GM19238 (cell line): Measurements from ENCODE around the gene ASAP2.

Experiments
- DNase-seq: peaks from one replicate; pipeline ENCODE4 v3.0.0; 2011; ENCODE audit warnings: low spot score; ENCODE audit not compliant: insufficient read length

ASAP2 gene

GRCh38 chr2:9230051-9230802, 23.6 kb downstream of the ASAP2 start:
- no peak for DNase-seq

- no peak for DNase-seq
Measured at GRCh38 chr2:9230881-9231280, 24.3 kb downstream of the ASAP2 start.

GRCh38 chr2:9231291-9232165, 24.9 kb downstream of the ASAP2 start:
- DNase-seq: no peak

- no peak for DNase-seq
Measured at GRCh38 chr2:9232166-9232479, 25.5 kb downstream of the ASAP2 start.

GRCh38 chr2:9232886-9233285, 26.3 kb downstream of the ASAP2 start:
- DNase-seq: no peak

GRCh38 chr2:9234680-9235146, 28.1 kb downstream of the ASAP2 start:
- DNase-seq: no peak

- no peak for DNase-seq
Measured at GRCh38 chr2:9235147-9236044, 28.8 kb downstream of the ASAP2 start.

GRCh38 chr2:9236045-9236344, 29.4 kb downstream of the ASAP2 start:
- DNase-seq: no peak

- no peak for DNase-seq
Measured at GRCh38 chr2:9236867-9237266, 30.3 kb downstream of the ASAP2 start.

GRCh38 chr2:9237831-9238230, 31.2 kb downstream of the ASAP2 start:
- no peak for DNase-seq

GRCh38 chr2:9238591-9239326, 32.1 kb downstream of the ASAP2 start:
- no peak for DNase-seq

GRCh38 chr2:9239616-9240015, 33.0 kb downstream of the ASAP2 start:
- DNase-seq: no peak

GRCh38 chr2:9240745-9241144, 34.1 kb downstream of the ASAP2 start:
- no peak for DNase-seq

GRCh38 chr2:9241233-9241632, 34.6 kb downstream of the ASAP2 start:
- DNase-seq: no peak

- DNase-seq: no peak
Measured at GRCh38 chr2:9243357-9243756, 36.7 kb downstream of the ASAP2 start.

GRCh38 chr2:9244985-9245544, 38.5 kb downstream of the ASAP2 start:
- no peak for DNase-seq

- no peak for DNase-seq
Measured at GRCh38 chr2:9247177-9247576, 40.6 kb downstream of the ASAP2 start.

- no peak for DNase-seq
Measured at GRCh38 chr2:9247786-9248185, 41.2 kb downstream of the ASAP2 start.

GRCh38 chr2:9248363-9248762, 41.8 kb downstream of the ASAP2 start:
- DNase-seq: no peak

- DNase-seq: no peak
Measured at GRCh38 chr2:9249020-9249800, 42.6 kb downstream of the ASAP2 start.
